Pons (tissue), 1 donor: ENCODE results near the gene EPB41L2.

Source experiments
- DNase-seq: peaks from one replicate; pipeline ENCODE4 v3.0.0-alpha.2; 2016; ENCODE audit warnings: low spot score

The EPB41L2 gene

DNA sequence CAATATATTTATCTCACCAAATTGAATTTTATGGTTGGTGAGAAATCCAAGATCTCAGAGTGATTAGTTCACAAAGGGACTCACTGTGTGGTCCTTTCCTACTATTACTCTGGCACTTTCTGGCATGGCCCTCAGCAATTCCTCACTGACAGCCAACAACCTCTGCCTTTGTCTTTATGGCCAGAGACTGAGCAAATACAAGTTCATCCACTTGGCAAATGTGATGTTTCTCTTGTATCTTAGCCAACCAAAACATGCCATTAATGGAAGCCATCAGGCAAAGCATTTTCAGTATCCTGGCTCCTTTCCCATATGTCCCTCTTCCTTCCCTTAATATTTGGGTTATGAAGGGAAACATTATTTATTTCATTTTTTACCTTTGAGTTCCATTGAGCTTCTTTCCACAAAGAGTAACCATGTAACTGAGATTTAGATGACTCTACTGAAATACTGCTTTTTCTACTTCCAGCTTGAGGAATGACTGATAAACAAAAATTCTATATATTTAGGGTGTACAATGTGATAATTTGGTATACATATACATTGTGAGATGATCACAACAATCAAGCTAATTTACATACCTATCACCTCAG, 266.6 kb downstream of the EPB41L2 start:
- DNase-seq = peak; percentile 6

DNA sequence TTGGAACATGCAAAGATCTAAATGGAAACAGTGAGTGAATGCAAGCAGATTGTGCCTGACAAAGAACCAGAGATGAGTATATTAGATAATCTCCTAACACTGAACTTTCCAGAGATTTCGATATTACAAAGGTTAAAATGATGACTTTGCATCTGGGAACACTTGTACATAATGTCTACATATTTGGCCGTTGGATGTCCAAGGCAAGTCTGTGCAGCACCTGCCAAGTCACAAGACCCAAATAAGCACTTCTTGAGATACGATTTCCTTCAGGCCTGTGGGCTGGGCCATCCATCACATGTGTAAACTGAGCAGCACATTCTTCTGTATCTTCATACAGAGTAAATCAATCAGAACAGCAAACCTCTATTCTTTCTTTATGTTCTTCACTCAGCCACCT, 268.3 kb downstream of the EPB41L2 start:
- DNase-seq = no peak

DNA sequence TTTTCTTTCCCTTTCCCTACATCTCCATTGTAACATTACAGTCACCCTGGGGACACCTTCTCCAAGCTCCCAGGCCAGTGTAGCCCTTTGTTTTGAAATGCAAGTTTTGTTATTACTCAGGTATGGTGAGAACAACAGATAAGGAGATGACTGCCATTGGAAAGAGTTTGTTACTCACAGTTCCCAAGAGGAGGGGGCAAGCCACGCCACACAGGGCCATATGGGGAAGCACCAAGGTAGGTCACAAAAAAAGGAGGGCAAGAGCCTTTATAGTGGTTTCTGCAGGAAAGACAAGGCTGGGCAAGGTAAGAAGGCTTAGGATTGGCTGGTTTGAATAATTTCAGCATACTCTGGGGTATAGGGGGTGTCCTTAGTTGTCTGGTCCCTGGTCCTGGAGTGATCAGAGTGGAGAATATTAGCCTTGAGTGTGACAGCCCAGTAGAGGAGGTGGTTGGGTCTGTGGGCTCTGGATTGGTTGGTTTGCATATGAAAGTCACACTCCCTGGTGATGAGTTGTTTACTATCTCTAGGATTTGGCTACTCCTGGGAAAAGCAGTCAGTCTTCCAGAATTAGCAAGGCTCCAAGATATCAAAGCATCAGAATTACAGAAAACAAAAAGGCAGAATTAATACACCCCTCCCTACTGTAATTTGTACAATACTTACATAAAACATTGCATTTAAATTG, 268.9 kb downstream of the EPB41L2 start:
- no peak for DNase-seq
